ENCODE data around the gene ZFYVE1.
"Not testable (repeated sequence)": the region's sequence is repeated elsewhere in the genome, so short reads cannot be mapped to it uniquely, and the experiment has no call there.

The ZFYVE1 gene

DNA sequence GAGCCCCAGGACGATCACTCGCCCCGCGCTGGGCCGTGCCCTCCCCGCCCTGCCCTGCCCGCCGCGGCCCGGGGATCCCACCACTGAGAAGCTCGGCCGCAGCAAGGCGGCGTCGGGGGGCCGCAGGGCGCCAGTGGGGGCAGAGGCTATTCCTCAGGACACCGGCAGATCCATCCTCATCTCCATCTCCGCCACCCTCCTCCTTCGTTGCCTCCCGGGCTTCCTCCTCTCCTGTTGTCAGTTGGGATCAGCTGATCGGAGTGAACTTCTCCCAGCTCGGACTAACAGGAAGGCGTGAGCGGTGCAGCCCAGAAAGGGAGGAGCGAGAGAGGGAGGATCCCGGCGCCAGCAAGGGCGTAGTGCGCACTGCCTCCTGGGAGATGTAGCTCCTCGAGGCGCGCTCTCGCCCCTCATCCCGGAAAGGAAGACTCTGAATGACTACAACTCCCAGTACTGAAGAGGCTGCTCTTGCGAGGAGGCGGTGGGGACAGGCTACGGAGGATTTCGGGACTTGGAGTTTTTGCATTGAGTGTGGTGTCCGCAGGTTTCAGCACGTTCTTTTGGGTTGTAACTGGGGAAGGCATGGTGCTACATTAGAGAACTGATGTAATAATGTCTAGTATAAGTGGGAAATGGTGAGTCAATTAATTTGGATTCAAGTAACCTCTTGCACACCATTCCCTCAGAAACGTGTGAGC, at the start of gene ZFYVE1:
Gene ZFYVE1 (minus strand): TSS at position 262 of the 698 bp plus-strand sequence. CDS start 2,598 bp downstream, outside the sequence.
- peak; percentile 83 for DNase-seq

DNA sequence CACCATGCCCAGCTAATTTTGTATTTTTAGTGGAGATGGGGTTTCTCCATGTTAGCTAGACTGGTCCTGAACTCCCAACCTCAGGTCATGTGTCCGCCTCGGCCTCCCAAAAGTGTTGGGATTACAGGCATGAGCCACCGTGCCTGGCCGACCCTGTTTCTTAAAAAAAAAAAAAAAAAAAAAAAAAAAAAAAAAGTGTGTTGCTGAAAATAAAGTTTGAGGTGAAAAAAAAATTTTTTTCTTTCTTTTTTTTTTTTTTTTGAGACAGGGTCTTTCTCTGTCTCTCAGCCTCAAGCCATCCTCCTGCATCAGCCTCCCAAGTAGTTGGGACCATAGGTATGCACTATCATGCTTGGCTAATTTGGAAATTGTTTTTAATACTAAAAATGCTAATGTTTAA, 42.7 kb upstream of the ZFYVE1 start:
- no peak for DNase-seq

- no peak for DNase-seq
These were observed 32.2 kb upstream of the ZFYVE1 start for GRCh38 chr14:73058922-73059673.

DNA sequence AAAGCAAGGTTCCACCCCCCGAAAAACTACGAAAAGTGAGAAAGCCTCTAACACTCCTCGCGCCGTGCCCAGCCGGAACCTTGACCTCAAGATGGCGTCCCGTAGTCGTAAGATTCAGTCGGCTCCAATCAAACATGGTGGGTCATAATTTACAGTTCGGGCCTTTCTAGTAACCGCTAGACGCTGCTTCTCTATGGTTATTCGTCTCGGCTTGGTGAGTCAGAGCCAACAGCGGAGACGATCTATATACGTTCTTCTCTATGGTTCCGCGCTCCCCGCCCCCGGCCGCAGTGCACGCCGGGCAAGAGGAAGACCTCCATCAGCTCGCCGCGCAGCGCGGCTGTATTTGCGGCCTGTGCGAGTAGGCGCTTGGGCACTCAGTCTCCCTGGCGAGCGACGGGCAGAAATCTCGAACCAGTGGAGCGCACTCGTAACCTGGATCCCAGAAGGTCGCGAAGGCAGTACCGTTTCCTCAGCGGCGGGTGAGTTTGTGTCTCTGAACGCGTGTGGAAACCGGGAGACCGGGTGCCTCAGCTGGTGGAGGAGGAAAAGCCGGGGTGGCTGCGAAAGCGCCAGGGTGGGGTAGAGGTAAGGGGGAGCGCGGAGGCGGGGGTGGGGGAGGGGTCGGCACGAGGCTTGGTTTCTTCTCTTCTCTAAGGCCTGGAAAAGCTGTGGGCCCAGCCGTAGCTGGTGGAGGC, 31.5 kb upstream of the ZFYVE1 start, which contains the start of gene RBM25:
Gene RBM25 (plus strand): TSS at position 311 of the 698 bp plus-strand sequence. CDS start 13,108 bp downstream, outside the sequence.
- DNase-seq = peak; percentile 59

DNA sequence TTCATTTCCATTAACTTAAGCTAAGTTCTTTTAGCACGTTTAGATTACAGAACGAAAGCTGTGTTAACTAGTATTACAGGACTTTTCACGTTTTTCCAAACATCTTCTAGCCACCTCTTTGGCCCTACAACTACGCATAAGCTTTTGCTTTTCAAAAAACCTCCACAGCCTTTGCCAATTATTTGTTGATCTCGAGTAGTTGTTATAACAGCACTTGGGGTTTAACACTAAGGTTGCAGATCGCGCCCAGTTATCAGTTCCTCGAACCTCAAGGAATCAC, 31.0 kb upstream of the ZFYVE1 start:
- DNase-seq = no peak

GRCh38 chr14:73055251-73055650, 28.3 kb upstream of the ZFYVE1 start:
- no peak for DNase-seq

DNA sequence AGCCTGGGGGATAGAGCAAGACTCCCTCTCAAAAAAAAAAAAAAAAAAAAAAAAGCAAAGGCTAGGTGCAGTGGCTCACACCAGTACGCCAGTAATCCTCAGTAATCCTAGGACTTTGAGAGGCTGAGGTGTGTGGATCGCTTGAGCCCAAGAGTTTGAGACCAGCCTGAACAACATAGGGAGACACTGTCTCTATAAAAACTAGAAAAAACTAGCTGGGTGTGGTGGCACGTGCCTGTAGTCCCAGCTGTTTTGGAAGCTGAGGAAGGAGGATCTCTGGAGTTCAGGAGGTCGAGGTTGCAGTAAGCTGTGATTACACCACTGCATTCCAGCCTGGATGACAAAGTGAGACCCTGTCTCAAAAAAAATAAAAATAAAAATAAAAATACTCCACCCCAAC, 22.5 kb upstream of the ZFYVE1 start:
- DNase-seq = no peak

- no peak for DNase-seq
These were observed 20.9 kb upstream of the ZFYVE1 start for GRCh38 chr14:73047808-73048207.

GRCh38 chr14:73036706-73037450, 10.0 kb upstream of the ZFYVE1 start:
- DNase-seq = not testable (repeated sequence)

- DNase-seq = no peak
These were observed 1.1 kb upstream of the ZFYVE1 start for GRCh38 chr14:73027984-73028383.

- no peak for DNase-seq
These were observed 640 bp upstream of the ZFYVE1 start for GRCh38 chr14:73027546-73027945.

GRCh38 chr14:73026243-73026844, 562 bp downstream of the ZFYVE1 start:
- DNase-seq = peak; percentile 37

DNA sequence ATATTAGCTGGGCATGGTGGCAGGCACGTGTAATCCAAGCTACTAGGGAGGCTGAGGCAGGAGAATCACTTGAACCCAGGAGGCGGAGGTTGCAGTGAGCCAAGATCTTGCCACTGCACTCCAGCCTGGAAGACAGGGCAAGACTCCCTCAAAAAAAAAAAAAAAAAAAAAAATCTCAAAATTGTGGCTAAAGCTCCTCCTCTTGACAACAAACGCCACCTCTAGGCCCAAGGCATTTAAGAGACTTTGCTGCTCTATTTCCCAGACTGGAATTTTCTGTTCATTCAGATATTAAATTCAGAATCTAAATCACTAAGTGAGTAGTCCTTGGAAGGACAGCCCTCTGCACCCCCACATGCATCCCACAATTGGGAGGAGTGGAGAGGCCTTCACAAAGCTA, 1.4 kb downstream of the ZFYVE1 start:
- DNase-seq = no peak

GRCh38 chr14:73022051-73022450, 4.9 kb downstream of the ZFYVE1 start:
- no peak for DNase-seq

DNA sequence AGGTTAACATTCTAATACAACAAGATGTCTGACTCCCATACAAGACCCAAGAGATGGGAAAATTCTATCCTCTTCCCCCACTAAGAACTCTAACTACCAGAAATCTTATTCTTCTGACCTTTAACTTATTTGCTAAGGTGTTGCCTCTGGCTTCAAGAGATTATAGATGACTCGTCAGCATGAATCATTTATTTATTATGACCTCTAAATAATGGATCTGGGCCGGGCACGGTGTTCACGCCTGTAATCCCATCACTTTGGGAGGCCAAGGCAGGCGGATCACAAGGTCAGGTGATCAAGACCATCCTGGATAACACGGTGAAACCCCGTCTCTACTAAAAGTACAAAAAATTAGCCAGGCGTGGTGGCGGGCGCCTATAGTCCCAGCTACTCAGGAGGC, 10.9 kb downstream of the ZFYVE1 start:
- DNase-seq = not testable (repeated sequence)

- DNase-seq = not testable (repeated sequence)
These were observed 11.4 kb downstream of the ZFYVE1 start for GRCh38 chr14:73015552-73015951.

DNA sequence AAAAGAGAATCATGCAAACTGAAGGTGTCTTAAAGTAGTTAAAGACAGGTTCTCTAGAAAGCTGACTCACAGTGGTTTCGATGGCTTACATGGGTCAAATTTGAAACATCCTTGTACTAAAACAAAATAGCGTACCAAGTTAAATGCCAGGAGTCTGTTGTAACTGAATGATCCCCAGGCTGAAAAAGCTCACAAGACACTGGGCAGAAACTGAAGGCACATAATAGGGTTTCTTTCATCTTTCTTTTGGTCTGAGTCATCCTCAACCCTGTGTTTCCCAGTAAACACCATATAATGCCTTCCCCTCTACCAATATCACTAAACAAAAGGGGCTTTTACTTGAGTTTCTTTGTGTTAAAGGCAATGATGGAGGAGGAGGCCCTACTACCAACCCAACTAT, 12.8 kb downstream of the ZFYVE1 start:
- no peak for DNase-seq

- DNase-seq = not testable (repeated sequence)
These were observed 15.7 kb downstream of the ZFYVE1 start for GRCh38 chr14:73011189-73011588.

GRCh38 chr14:73008501-73008900, 18.4 kb downstream of the ZFYVE1 start:
- DNase-seq = no peak

DNA sequence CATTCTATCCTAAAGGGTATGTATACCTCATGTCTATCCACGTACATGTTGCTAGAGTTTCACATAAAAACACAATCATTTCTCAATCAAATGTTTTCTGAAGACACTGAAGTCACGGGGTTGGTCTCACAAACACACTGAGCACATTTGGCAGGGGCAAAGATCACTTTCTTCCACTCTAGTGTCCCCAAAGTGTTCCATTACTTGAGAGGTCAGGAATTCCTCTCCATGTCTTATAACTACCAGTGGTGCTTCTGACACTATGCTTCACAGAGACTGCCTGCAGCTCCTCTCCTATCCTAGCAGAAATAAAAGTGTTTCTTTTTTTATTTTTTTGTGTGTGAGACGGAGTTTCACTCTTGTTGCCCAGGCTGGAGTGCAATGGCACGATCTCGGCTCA, 19.1 kb downstream of the ZFYVE1 start:
- DNase-seq = no peak

DNA sequence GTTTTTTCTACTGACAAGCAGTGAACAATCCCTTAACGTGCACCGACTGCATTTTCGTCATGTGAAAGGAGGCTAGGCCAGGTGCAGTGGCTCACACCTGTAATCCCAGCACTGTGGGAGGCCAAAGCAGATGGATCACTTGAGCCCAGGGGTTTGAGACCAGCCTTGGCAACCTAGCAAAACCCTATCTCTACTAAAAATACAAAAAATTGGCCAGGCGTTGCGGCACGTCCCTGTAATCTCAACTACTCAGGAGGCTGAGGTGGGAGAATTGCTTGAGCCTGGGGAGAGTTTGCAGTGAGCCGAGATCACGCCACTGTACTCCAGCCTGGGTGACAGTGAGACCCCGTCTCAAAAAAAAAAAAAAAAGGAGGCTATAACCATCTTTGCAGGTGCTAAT, 22.3 kb downstream of the ZFYVE1 start:
- not testable (repeated sequence) for DNase-seq

- DNase-seq = no peak
These were observed 23.2 kb downstream of the ZFYVE1 start for GRCh38 chr14:73003681-73004080.

GRCh38 chr14:73000073-73000472, 26.8 kb downstream of the ZFYVE1 start:
- DNase-seq = no peak

Data from 8988T (cell line).